ENCODE data around the gene CCS. TPM values are rescaled to one million over a fixed set of nuclear protein-coding genes. Genes with fewer than 3 reads are reported as not detected.
"Not testable (repeated sequence)": the region's sequence is repeated elsewhere in the genome, so short reads cannot be mapped to it uniquely, and the experiment has no call there.

The CCS gene
- total RNA-seq, 3 donors from 2014 or later (not counting 1 experiment from before 2014, with no cell fraction given) = 27.1 to 35.6 (median 32.4) TPM

DNA sequence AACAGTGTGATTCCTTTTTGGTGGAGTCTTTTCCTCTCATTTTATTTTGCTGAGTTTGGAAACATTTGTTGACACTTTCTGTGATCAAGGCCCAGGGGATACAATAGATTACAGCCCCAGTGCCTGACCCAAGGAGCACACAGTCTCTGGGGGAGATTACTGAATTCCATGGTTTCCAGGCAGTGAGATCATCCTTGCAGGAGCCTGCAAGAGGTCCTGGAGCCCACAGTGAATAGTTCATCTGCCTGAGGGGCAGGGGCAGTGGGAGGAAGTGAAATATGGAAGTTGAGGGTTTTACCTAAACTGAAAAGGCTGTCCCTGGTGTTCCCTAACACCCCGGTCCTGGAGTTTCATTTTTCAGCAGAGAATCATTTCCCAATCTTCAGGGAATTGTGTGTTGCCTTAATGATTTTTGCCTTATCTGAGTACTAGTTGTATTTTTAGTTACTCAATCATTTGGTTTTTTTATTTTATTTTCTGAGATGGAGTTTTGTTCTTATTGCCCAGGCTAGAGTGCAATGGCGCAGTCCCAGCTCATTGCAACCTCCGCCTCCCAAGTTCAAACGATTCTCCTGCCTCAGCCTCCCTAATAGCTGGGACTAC, 7.7 kb downstream of the CCS start:
- Mint-ChIP-seq H3K27ac (no peak overlapping the region), H3K4me1 (peaks cover under 1% of the 10 kb centered on the region in 2 donors), H3K27me3 (ENCODE audit: low read depth in 2 of 2) (no peaks in the 10 kb centered on the region), H3K36me3 (no peaks in the 10 kb centered on the region), H3K9me3 (no peaks in the 10 kb centered on the region), H3K4me3 (no peak overlapping the region)
- Histone ChIP-seq H3K27ac (ENCODE audit: low read length) (no peak overlapping the region), H3K27me3 (ENCODE audit: control insufficient read depth, insufficient read depth, low read length) (no peaks in the 10 kb centered on the region), H3K4me3 (ENCODE audit: low read length) (no peak overlapping the region), H3K4me1 (ENCODE audit: control insufficient read depth, insufficient read depth, low read length) (no peaks in the 10 kb centered on the region), H3K36me3 (ENCODE audit: control insufficient read depth, insufficient read depth, low read length) (peaks cover 22% of the 10 kb centered on the region), H3K9me3 (ENCODE audit: control insufficient read depth, insufficient read depth, low read length) (no peaks in the 10 kb centered on the region)
- DNase-seq (no peak), ATAC-seq (no peak)
- WGBS (ENCODE audit: insufficient coverage) = 67% methylated on average over 2 of the region's 4 CpGs
- intact Hi-C loops (cut with micrococcal nuclease) = no loop called here
- TF ChIP-seq, protein P1, sequence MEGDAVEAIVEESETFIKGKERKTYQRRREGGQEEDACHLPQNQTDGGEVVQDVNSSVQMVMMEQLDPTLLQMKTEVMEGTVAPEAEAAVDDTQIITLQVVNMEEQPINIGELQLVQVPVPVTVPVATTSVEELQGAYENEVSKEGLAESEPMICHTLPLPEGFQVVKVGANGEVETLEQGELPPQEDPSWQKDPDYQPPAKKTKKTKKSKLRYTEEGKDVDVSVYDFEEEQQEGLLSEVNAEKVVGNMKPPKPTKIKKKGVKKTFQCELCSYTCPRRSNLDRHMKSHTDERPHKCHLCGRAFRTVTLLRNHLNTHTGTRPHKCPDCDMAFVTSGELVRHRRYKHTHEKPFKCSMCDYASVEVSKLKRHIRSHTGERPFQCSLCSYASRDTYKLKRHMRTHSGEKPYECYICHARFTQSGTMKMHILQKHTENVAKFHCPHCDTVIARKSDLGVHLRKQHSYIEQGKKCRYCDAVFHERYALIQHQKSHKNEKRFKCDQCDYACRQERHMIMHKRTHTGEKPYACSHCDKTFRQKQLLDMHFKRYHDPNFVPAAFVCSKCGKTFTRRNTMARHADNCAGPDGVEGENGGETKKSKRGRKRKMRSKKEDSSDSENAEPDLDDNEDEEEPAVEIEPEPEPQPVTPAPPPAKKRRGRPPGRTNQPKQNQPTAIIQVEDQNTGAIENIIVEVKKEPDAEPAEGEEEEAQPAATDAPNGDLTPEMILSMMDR (IDR thresholded peaks at IDR 0.05) = no peak

DNA sequence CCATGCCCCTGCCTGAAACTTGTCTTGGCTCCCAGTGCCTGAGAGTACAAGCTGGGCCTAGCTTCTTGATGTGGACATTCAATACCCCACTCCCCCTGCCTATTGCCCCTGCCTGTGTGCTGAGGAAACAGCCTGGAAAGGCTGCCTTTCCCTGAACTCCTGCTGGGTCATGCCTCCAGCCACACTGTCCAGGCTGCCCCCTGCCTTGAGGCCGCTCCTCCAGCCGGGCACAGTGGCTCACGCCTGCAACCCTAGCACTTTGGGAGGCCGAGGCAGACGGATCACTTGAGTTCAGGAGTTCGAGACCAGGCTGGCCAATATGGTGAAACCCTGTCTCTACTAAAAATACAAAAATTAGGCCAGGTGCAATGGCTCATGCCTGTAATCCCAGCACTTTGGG, 10.1 kb downstream of the CCS start:
- Mint-ChIP-seq H3K27ac (no peak overlapping the region), H3K4me3 (no peak overlapping the region), H3K4me1 (no peaks in the 10 kb centered on the region), H3K27me3 (ENCODE audit: low read depth in 2 of 2) (no peaks in the 10 kb centered on the region), H3K36me3 (no peaks in the 10 kb centered on the region), H3K9me3 (no peaks in the 10 kb centered on the region)
- H3K9me3 ChIP-seq (ENCODE audit: control insufficient read depth, insufficient read depth, low read length) = no peaks in the 10 kb centered on the region
- peaks cover 27% of the 10 kb centered on the region for H3K36me3 ChIP-seq (ENCODE audit: control insufficient read depth, insufficient read depth, low read length)
- no peaks in the 10 kb centered on the region for H3K4me1 ChIP-seq (ENCODE audit: control insufficient read depth, insufficient read depth, low read length)
- TF ChIP-seq, protein P1 (IDR thresholded peaks at IDR 0.05) = no peak
- WGBS (ENCODE audit: insufficient coverage) = 95% methylated on average over 6 of the region's 6 CpGs
- intact Hi-C loops (cut with micrococcal nuclease) = no loop called here
- no peaks in the 10 kb centered on the region for H3K27me3 ChIP-seq (ENCODE audit: control insufficient read depth, insufficient read depth, low read length)
- no peak overlapping the region for H3K27ac ChIP-seq (ENCODE audit: low read length)
- ATAC-seq (no peak), DNase-seq (no peak)
- no peak overlapping the region for H3K4me3 ChIP-seq (ENCODE audit: low read length)

DNA sequence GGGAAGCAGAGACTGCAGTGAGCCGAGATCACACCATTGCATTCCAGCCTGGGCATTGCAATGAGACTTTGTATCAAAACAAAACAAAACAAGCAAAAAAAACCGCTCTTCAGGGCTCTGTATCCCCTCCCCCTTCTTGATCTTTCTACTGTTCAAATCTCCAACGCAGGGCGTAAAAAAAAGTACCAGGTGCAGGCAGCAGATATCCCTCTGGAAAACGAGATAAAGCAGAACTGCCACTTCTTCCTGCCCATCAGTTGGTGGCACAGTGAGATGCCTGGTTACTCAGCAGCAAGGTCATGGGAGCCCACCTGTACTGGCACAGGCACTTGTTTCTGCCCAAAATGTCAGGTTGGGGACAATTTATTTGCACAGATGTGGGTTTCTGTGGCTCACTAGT, 11.2 kb downstream of the CCS start:
- H3K27ac ChIP-seq (ENCODE audit: low read length) = no peak overlapping the region
- Mint-ChIP-seq H3K4me1 (no peaks in the 10 kb centered on the region), H3K4me3 (no peak overlapping the region), H3K36me3 (no peaks in the 10 kb centered on the region), H3K9me3 (no peaks in the 10 kb centered on the region), H3K27ac (no peak overlapping the region), H3K27me3 (ENCODE audit: low read depth in 2 of 2) (no peaks in the 10 kb centered on the region)
- TF ChIP-seq, protein P1 (IDR thresholded peaks at IDR 0.05) = no peak
- no peaks in the 10 kb centered on the region for H3K9me3 ChIP-seq (ENCODE audit: control insufficient read depth, insufficient read depth, low read length)
- no peak for ATAC-seq
- H3K27me3 ChIP-seq (ENCODE audit: control insufficient read depth, insufficient read depth, low read length) = no peaks in the 10 kb centered on the region
- intact Hi-C loops (cut with micrococcal nuclease) = no loop called here
- 84% methylated on average over 5 of the region's 5 CpGs for WGBS (ENCODE audit: insufficient coverage)
- H3K36me3 ChIP-seq (ENCODE audit: control insufficient read depth, insufficient read depth, low read length) = peaks cover 25% of the 10 kb centered on the region
- H3K4me1 ChIP-seq (ENCODE audit: control insufficient read depth, insufficient read depth, low read length) = peaks cover 4% of the 10 kb centered on the region
- no peak overlapping the region for H3K4me3 ChIP-seq (ENCODE audit: low read length)
- DNase-seq = no peak

DNA sequence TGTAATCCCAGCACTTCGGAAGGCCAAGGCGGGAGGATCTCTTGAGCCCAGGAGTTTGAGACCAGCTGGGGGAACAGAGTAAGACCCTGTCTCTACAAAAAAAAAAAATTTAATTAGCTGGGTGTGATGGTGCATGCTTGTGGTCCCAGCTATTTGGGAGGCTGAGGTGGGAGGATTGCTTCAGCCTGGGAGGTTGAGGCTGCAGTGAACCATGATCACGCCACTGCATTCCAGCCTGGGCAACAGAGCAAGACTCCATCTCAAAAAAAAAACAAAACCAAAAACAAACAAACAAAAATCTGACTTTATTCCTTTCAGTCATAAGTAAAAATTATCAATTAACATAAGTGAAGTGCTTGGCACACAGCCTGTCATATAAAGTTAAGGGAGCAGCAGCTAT, 13.6 kb downstream of the CCS start:
- H3K27ac ChIP-seq (ENCODE audit: low read length); H3K27me3 ChIP-seq (ENCODE audit: control insufficient read depth, insufficient read depth, low read length); intact Hi-C loops (cut with micrococcal nuclease); H3K9me3 ChIP-seq (ENCODE audit: control insufficient read depth, insufficient read depth, low read length); DNase-seq; H3K9me3 Mint-ChIP-seq; H3K27me3 Mint-ChIP-seq (ENCODE audit: low read depth in 2 of 2); H3K36me3 Mint-ChIP-seq; H3K4me3 ChIP-seq (ENCODE audit: low read length); H3K4me3 Mint-ChIP-seq; ATAC-seq; H3K27ac Mint-ChIP-seq: not testable (repeated sequence)
- peaks cover 18% of the 10 kb centered on the region for H3K36me3 ChIP-seq (ENCODE audit: control insufficient read depth, insufficient read depth, low read length)
- peaks cover 19% of the 10 kb centered on the region for H3K4me1 ChIP-seq (ENCODE audit: control insufficient read depth, insufficient read depth, low read length)
- peaks cover 5 to 15% of the 10 kb centered on the region in 2 donors for H3K4me1 Mint-ChIP-seq
- WGBS (ENCODE audit: insufficient coverage) = 100% methylated on average over 2 of the region's 3 CpGs
